ENCODE results near the gene PRMT7.

PRMT7 gene

DNA sequence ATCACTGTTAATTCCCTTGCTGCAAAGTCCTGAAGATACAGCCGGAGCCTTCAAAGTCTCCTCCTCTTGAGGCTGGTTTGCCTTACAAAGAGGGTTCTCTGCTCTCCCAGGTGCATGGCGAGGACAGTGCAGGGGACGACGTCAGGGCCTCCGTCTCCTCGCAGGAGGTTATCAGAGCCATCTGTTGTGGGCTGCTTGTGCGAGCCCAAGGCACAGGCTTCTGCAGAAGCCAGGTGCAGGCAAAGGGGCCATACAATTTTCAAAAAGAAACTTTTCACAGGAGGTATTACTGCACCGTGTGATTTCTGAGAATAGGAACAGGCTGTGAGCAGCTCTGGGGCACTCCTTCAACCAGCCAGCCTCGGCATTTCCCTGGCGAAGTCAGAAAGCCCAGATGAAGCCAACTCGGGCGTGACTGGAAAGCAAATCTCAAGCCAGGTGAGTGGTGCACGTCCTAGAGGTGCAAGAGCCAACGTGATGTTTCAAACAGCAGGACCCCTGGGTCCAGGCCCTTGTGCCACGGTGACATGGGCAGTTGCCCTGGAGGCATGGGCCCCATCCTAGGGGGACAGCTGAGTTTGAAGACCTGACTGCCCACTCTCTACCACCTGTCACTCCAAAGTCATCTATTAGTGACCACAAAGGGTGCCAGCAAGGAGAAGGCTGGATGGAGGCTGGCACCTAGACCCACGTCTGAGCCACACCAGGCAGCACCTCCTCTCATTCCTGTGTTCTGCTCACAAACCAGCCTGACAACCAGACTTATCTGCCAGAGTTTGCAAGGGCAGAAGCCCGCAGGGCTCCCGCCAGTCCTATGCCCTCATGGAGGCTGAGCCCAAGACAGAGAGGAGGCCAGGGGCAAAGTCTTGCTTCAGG is 68.9 kb downstream of the PRMT7 start:
- DNase-seq, result no peak

DNA sequence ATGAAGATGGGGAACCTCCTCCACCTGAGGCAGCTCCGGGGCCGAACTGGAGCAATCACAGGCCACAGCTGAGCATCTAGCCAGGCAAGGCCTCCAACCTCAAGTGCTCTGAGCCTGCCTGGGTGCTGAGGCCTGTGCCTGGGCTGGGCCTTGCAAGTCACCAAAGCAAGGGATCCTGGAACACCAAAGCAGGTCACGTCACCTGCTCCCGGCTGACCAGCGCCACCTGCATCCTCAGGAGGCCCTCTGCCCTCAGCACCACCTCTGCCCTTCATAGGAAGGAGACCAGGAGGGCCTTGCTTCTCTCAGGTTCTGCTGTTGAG is 69.5 kb downstream of the PRMT7 start:
- DNase-seq, result no peak

DNA sequence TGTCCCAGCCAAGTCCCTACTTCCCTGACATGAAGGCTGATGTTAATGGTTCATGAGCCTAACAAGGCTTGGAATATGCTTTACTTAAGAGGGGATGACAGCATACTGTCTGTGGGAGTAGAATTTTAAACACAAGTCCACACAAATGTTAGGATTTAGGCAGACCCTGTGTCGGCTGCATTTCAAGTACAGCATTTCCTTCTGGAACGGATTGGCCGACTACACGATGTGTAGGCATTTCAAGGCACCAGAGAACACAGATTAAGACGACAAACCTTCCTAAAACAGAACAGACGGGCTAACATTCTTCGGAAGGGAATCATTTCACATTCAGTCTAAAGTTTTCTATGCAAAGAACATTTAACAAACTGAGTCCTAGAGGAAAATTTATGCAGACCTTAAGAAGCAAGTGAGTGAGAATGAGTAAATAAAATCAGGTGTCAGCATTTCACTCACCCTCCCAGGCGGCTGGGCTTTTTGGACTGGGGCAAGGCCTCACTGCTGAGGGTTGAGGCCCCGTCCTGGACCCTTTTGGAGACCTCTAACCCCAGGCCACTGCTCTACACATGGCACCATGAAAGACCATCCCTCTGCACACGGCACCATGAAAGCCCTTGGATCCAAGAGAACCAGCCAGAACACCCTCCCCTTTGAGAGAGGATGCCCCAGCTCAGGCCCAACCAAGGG is 70.0 kb downstream of the PRMT7 start:
- no peak for DNase-seq

DNA sequence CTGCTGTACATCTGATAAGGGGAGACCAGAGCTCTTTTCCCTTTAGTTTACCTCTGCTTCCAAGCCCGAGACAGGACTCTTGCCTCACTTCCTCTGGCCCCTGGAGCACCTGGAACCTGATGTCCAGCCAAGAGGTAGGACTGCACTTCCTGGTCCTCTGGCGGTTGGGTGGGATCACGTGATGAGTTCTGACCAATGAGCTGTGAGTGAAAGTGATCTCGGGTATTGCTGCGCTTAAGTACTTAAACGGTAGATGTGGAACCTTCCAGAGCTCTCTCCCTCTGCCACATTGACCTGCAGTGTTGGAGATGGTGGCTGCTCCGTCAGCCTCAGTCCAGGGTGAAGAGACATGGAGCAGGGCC is 70.5 kb downstream of the PRMT7 start:
- DNase-seq, result no peak

DNA sequence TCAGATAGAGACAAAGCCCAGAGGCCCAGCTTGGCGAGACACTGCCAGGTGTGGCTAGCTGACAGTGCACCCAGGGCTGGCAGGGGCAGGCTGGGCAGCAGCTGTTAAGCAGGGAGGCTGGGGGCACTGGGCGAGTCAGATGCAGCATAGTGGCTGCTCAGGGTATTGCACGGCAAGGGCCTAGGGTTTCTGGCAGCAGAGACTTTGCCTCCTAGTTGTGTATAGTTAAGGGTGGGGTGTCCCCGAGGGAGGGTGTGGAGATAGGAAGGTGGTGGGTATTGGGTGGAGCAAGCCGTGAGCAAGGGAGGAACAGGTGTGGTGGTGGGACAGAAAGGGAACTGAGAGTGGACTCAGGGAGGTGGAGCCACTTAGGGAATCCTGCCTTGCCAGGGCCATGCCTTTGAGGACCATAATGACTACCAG is 71.5 kb downstream of the PRMT7 start:
- DNase-seq, result no peak

DNA sequence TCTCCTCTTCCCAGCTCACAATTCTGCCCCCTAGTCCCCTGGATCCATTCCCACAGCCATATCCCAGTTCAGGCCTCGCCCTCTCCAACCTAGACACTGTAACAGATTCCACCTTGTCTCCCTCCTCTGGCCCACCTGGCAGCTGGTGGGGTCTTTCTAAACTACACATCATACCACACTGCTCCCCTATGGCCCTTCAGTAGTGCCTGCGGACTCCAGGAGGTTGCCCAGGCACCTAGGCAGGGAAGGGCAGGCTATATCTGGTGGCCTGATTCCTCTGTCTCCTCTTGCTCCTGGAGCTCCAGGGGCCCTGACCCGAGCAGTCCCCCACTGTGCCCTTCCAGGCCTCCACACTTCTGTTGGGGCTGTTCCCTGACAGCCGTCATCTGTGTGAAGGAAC is 73.0 kb downstream of the PRMT7 start:
- DNase-seq, result no peak

DNA sequence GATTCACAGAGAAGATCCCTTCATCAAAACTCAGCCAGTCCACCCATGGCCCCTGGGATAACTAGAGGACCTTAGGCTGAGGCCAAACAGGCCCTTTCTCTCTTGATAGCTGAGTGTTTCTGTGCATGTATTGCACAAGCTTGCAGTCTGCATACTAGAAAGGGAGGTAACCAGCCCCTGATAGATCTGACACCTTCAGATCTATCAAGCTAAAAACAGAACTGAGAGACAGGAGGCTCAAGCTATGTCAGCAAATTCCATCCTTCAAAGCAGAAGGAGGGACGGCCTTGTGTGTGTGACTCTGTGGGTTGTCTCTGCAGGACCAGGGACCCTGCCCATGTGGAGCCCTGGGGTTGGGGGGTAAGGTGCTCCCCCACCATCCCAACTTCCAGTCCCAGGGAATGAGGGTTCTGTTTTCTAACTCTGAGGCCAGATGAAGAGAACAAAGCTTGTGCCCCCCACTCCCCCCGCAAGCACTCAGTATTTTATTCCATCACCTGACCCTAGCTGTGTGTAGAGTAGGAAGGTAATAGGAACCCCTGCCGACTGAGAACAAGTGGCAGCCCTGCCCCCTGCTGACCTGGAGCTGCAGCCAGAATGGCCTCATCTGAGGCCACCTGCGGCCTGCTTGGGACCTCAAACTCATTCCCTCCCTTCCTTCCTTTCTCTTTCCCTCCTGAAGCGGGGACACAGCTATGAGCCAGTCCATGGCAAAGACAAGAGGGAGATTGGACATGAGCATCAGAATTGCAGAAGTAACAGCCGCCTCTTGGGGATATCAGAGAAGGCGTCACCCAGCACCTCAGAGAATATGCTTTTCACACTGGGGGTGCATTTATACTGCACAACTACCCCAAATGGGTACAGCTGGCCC is 73.7 kb downstream of the PRMT7 start:
- no peak for DNase-seq

DNA sequence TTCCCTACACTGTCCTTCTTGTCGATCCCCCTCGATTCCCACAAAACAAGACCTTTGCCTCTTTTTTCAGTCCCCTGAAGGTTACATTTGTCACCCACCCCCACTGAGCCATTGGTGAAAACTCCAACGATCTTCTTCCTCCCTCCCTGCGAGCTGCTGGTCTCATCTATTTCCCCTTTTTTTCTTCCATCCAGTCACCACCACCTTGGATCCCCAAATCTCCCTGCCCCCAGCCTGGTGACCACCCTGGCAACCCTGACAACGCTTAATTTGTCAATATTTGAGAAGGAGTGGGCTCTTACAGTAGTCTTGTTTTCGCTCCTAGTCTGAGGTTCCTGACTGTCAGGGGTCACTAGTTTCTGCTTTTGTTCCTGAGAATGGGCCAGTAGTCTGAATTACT is 74.6 kb downstream of the PRMT7 start:
- no peak for DNase-seq

DNA sequence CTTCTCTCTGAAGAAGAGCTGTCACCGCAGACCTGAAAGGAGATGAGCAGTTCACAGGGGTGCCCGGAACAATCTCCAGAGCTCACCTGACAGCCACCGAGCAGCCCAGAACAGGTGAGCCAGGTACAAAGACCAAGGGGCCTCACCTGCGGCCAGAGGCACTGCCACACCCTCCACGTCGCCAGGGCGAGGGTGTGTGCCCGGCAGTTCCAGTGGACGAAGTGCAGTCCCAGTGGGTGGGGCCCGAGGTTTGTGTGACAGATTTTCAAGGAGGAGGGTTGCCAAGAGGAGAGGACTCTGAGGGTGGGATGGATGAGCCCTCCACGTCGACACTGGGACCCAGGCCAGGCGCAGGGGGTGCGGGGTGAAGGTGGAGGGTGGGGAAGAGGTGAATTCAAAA is 75.8 kb downstream of the PRMT7 start:
- DNase-seq, result no peak

DNA sequence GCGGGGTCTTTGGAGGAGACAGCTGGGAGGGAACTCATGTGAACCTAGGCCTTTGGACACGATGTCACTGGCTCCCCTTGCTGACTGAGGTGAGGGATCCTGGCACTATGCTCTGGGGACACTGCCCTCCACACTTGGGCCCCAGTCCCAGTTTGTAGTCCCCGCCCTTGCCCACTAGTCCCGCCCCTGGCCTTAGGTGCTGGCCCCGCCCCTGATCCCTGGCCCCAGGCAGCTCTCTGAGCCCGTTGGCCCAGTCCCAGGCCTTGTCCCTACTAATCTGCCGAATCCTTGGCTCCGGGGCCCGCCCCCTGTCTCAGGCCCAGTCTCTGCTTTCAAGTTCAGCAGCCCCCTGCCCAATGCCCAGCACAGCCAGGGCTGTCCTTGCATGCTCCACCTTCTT is 76.5 kb downstream of the PRMT7 start:
- DNase-seq, result no peak

DNA sequence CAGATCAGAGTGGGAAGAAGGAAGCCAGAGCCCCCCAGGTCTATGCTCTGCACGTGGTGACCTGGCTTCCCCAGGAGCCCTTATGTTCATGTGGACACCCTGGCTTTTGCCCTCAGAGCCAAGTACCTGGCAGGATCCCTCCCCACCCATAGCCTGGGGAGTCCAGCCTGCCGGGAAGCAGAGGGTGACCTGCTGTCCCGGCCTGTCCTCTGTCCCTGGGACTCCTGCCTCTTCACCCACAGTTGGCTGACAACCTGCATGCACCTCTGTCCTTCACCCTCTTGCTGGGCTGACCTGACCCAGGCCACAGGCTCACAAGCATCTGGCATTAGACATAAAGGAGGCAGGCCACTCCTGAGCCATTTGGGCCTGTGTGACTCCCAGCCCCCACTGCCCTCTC is 77.3 kb downstream of the PRMT7 start:
- no peak for DNase-seq

DNA sequence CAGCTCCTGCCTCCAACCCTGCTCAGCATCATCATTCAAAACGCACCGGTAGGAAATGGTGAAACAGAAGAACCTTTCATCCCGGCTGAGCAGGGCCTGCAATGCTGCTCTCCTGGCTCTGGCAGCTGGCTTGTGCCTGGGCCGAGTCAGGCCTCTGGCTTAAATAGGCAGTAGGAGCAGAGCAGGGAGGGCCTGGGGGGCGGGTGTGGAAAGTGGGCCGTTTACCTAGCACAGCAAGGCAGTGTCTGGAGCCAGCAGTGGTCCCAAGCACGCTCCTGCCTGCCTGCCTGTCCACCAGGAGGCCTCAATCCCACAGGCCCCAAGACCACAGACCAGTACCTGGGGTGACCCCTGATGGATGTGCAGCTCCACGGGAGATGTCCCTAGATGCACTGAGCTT is 78.2 kb downstream of the PRMT7 start:
- peak; percentile 37 for DNase-seq

DNA sequence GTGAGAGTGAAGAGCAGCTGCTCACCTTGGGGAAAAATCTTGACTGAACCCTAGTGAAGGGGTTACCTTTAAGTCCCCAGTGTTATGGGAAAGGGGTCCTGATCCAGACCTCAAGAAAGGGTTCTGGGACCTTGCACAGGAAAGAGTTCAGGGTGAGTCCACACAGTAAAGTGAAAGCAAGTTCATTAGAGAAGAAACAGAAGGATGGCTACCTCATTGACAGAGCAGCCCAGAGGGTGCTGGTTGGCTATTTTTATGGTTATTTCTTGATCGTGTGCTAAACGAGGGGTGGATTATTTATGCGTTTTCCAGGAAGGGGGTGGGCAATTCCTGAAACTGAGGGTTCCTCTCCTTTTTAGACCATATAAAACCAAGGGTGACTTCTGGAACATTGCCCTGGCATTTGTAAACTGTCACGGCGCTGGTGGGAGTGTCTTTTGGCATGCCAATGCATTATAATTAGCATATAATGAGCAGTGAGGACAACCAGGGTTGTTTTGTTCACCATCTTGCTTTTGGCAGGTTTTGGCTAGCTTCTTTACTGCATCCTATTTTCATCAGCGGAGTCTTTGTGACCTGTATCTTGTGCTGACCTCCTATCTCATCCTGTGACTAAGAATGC is 79.0 kb downstream of the PRMT7 start:
- no peak for DNase-seq

DNA sequence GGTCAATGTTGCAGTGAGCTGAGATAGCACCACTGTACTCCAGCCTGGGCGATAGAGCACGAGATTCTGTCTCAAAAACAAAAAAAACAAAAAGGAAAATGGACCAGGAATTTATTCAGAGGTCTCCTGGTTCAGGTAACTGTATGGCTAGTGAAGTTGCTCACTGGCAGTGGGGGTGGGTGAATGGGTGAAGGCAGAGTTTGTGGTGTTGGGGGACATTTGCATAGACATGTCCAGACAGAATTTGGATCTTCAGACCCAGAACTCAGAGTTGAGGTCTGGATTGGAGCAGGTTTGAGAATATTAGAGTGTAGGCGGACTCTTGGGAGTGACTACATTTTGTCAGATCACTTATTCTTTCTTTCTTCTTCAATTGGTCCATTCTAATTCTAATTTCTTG is 82.5 kb downstream of the PRMT7 start:
- DNase-seq, result peak; percentile 37

DNA sequence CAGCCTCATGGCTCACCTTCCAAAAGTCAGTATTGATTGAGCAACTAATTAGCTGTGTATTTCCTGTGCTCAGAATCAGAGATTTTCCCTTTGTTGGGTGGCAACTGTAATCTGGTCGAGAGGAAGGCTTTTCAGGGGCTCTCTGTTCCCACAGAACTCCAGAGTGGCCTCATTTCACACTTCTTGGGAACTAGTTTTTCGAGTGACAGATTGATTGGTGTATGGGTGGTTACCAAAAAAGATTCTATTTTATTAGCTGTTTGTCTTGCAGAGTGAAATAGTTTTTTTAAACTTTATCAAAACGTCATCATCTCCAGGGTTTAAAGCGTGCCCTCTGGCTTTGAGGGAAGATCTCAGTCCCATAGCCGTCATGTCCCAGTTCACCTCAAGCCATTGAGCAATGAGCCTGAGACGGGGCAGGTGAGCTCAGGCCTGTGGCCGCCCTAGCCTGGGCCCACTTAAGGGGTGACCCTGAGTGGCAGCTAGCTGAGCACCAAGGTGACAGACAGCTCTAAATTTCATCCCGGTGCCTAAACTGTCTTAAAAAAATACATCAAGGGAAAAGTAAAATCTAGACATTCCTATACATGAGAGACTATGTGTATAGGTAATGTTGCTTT is 84.5 kb downstream of the PRMT7 start:
- DNase-seq, result no peak

DNA sequence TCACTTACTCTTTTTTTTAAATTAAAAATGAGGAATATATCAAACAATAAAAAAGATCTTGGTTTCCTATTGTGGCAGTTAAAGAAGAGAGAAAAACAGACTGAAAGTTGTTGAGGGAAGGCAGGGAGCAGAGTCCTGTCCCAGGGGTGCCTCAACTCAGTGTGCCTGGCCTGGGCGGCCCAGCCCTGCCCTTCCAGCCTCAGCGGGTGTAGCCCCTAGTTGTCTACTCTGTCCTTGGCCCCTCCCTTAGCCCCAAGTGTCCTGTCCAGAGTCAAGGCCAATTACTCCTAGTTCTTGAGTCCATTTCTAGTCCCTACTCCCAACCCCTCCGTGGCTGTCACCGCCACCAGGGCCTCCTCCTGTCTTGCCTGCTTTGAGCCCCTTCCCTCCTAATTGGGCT is 85.0 kb downstream of the PRMT7 start:
- DNase-seq, result peak; percentile 48

DNA sequence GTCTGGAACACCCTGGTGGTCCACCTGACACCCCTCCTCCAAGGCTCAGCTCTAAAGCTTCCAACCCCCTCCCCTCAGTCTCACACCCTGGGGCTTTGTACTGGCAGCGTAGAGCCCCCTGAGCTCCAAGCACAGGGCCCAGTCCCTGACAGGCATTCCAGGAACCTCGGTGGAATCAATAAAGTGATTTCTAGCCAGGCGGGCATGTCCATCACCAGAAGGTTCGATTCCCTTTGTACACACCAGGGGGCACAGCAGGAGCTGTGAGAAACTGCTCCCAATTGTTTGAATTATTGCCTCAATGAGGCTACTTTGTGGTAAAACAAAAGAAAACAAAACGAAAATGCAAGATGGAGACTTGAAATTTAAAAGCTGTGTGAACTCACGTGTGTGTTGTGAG is 85.7 kb downstream of the PRMT7 start:
- peak; percentile 82 for DNase-seq

DNA sequence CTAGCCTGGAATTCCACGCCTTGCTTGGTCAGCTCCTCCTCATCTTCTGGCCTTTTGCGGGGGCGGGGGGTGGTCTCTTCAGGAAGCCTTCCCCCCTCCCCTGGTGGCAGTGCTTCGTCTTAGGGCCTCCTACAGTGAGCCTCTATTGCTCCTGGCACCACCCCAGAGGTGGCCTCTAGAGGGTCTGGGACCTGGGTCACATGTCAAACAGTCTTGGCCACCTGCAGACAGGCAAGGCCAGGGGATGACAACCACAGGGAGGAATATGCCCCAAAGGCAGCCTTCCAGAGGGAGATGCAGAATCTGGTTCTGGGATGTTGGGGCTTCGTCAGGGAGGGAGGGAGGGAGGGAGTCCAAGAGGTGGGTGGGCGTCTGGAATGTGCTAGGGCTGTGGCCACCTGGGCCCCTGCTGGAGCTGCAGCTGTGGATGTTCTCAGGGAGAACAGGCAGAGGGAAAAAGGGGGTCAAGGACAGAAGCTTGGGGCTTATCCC is 86.9 kb downstream of the PRMT7 start:
- DNase-seq, result peak; percentile 43

DNA sequence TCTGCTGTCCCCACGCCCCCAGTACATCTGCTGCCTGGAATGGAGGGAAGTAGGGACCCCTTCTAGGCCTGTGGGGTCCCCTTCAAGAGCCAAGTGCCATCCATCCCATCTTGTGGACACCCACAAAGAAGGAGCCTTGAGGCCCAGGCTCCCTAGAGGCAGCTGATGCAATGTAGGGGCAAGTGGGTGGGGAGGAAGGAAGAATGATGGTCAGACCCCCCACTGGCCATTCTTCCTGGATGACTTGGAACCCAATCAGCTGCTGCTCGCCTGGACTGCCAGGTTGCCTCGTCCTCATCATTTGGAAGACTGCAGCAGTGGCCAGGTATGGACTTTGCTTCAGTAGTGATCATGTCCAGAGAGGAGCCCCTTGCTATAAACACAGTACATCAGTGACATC is 88.6 kb downstream of the PRMT7 start:
- DNase-seq, result peak; percentile 57

DNA sequence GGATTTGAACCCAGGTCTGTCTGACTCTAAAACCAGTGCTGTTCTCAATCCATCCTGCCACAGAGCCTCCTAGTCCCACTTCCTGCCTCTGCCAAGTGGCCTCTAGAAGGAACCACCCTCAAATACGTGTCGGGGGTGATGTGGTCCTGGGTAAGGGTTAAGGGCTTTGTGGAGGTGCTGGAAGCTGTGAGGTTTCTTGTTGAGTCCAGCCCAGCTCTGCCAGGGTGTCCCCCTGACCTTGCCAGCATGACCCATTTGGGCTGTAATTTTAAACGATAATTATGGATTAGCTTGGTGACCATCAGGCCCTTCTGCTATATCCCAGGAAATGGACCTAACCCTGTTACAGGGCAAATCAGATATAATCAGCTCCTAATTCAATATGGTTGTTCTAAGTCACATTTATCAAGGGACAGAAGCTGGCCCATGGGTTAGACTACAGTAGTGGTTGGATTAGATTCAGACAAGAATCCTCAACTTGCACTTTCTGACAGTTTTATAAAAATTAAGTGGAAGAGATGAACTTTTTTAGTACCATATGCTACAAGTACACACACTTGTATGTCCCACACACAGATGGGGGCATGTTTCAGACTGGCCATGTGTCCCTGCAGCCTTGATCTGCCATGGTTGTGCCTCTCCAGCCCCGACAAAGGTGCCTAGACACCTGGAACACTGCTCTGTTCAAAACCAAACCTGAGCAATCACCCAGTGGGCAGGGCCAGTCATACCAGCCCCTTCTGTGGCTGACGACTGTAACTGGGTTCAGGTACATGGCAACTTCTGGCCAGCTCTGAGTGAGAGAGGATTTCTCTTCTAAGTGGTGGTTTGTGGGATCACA is 89.5 kb downstream of the PRMT7 start:
- peak; percentile 61 for DNase-seq

DNA sequence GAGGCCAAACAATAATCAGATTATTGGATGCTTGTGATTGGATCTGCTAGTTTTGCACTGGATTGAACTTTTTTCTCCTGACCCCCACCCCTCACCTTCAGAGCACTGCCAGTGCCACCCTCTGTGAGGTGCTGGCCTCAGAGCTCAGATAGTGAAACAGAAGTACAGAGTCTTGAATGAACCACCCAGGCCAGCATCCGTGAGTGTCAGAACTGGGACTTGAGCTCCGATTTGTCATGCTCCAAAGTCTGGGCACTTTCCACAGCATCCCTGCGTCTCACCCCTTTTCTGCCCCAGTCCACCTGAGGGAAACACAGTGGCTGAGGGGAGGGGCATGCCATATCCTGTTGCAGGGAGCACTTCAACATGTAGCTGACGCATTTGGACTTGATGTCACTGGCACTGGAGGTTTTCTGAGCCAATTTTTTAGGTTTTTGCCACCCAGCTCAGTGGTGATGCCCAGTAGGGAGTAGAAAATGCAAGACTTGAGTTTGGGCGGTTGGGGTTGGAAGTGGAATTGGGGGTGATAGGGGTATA is 90.2 kb downstream of the PRMT7 start:
- peak; percentile 41 for DNase-seq

Measured in activated effector memory CD4-positive, alpha-beta T cell treated with anti-CD3 and anti-CD28 coated beads, Interleukin-2, amount 50 U/mL, for 16 hours (primary cell).